ENCODE measurements around the gene IMMT.

Gene IMMT

DNA sequence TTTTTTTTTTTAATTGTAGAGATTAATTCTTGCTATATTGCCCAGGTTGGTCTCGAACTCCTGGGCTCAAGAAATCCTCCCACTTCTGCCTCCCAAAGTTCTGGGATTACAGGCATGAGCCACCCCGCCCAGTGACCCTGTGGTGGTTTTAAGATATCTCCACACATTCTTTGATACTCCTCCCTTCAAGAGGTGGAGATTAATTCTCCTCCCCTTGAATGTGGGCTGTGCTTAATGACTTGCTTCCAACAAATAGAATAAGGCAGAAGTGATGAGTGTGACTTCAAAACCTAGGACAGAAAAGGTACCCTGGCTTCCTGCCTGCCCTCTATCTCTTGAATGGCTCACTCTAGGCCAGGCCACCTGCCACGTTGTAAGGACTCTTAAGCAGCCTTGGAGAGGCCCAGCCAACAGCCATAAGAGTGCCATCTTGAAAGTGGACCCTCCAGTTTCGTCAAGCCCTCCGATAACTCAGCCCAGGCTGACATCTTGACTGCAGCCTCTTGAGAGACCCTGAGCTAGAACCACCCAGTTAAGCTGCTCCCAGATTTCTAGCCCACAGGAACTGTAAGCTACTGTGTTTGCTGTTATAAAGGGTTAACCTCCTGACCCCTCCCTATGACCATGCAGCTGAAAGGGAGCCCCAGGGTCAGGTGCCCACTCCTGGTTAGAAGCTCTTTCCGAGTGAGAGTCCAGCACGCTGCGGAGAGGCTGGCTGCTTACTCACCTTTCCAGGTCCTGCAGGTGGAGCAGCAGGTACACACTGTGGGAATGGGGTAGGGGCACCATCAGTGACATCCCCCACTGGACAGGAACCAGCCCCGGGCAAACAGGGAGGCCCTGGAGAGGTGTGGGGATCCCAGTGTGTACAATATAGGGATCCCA is 31.6 kb upstream of the IMMT start:
- H3K27ac ChIP-seq = no peak overlapping the region

DNA sequence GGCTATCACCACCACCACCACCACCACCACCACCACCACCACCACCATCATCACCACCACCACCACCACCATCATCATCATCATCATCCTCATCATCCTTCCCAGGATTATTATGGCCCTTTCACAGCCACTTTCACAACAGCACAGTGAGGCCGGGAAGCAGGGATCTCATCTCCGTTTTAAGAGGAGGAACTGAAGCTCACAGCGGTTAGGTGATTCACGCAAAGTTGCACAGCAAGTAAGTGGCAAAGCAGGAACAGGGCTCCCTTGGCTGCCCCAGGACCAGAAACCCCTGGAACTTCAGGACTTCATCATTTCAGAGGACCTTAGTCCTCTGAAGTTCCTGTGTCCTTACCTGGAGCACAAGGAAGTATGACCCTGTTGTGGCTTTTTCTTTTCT is 30.8 kb upstream of the IMMT start:
- H3K27ac ChIP-seq = no peak overlapping the region
- no peak for DNase-seq (ENCODE audit: low read depth, low spot score)

More for the DNA sequence above, 31.6 kb upstream of the IMMT start:
- no peak for DNase-seq (ENCODE audit: low read depth, low spot score)

DNA sequence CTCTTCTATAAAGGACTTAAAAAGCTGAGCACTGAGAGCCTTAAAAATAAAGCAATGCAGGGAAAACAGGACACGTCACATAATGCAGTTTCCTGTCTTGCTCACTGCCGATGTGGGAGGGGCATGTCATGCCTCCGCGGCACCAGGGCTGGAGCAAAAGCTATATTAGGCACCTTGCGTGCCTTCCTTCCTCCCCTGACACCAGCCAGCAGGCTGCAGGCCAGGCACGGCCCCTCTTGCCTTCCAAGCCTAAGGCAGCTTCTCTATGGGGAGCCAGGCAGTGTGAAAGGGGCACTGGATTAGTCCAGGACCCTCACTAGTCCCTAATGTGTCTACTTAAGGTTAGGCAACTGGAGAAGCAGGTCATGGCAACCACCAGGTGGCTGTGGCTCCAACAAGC is 30.3 kb upstream of the IMMT start:
- no peak overlapping the region for H3K27ac ChIP-seq
- no peak for DNase-seq (ENCODE audit: low read depth, low spot score)

DNA sequence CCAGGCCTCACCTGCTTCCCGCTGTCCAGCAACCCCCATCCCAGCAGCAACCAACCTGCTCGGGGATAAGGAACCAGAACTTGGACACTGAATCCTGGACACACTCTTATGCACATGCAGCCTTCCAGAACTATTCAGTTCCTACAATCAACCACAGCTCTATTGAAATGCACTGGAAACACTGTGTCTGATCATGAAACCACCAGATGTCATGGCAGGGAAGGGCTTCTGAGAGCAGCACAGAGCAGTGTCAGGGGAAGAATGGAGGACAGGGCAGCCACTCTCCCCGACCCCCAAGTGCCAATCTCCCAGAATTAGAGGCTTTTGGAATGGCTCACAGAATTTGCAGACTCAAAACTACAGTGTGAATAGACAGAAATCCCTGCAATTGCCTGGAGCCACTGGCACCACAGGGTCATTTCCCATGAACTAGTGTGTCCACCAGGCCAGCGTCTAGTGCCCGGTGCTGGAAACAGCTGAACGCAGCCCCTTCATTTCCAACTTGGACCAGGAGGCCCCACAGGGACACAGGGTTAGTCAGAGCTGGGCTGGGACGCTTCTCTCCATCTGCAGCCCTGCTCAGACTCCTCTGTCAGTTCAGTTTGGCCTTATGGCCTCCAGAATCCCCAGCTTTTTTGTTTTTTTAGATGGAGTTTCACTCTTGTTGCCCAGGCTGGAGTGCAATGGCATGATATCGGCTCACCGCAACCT is 29.5 kb upstream of the IMMT start:
- no peak overlapping the region for H3K27ac ChIP-seq
- no peak for DNase-seq (ENCODE audit: low read depth, low spot score)

DNA sequence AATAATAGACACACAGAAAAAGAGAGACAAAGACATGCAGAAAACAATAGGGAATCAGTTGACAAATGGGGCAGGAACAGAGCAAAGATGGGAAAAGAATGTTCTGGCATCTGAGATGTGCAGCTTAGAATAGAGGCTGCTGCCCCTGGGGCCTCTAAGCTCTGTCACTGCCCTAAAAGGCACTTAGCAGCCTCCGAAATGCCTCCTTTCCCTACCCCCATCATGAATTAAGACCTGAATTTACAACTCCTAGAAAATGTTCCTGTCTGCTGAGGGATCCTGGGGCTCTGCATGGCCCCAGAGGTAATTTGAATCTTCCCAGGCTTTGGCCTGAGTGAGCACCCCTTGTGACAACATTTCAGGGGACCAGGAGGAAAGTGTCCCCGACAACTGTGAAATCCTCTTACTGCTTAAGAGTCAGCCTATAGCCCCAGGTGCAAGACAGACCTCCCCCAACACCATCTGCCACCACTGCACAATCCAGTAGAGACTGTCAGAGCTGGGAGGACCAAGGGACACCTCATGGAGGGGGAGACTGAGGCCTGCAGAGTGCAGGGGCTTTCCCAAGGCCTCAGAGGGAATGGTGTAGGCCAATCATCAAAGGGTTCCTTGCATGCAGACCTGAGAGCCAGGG is 28.8 kb upstream of the IMMT start:
- DNase-seq (ENCODE audit: low read depth, low spot score) = no peak
- no peak overlapping the region for H3K27ac ChIP-seq

DNA sequence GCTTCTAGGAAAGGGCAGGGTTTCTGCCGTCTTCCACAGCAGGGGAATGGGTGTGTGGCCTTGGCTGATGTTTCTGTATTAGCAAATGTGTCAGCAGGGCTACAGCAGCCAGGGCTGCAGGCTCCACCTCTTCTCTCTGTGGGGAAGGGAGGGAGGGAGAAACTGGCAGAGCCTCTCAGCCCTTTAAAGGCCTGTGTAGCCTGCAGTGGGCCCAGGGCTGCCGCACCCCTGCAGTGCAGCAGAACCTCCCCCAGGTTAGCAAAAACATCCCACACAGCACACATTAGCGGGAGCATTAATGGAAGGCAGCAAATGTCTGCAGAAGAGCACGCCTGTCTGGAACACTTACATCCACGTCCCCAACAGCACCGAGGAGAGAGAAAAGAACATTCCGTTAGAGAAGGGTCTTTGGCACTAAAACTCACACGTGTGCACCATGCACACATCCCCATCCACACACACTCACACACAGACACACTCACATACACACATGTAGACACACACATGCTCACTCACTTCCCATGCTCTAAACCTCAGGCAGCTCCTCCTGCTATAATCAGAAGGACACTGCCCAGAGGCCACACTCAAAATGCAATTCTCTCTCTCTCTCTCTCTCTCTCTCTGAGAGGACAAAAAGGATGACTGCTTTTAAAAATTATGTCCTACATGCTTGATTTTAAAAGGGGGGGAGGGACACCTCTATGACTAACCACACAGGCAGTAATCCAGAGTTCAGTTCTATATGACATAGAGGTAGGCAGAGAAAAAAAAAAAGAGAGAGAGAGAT is 28.1 kb upstream of the IMMT start:
- DNase-seq (ENCODE audit: low read depth, low spot score) = no peak

DNA sequence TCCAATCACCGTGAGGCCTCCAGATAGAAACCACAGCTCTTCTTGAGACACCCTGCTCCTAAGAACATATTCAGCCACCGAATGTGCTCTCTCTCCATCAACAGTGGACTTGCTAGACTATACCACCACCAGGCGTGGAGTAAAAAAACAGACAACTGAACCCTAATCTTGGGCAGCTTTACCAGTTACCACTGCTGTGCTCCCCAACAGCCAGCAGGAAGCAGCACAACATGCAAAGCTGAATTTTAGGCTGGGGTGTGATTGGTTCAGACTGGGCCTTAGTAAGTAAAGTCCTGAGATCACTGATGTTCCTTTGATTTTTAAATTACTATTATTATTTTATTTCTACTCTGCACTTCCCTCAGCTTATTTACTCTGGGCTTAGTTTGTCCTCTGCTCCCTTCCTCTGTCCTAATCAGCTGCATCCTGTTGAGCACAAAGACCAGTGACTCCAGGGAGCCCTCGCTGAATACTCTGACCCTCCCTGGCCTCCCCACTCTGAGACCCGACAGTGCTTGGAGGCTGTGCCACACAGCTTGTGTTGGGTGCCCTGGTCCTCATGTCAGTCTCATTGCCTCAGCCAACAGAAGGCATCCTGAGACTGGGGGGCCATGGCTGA is 25.9 kb upstream of the IMMT start:
- DNase-seq (ENCODE audit: low read depth, low spot score) = no peak
- H3K27ac ChIP-seq = no peak overlapping the region

More for the DNA sequence above, 28.1 kb upstream of the IMMT start:
- H3K27ac ChIP-seq = no peak overlapping the region

DNA sequence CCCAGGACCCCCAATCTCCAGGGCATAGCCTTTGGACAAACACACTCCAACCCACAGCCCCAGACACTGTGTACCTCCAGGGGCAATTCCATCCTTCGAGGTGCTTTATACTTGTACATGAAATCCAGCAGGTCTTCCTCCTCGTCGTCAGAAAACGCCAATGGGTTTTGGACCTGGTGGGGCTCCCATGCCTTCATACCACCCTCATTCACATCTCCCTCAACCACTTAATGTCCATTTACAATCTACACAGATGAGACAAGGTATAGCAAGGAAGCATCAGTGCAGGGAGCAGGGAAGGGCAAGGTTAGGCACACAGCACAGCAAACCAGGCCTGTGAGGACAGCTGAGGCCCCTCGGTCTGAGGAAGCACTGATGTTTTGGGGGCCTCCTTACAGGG is 24.6 kb upstream of the IMMT start:
- DNase-seq (ENCODE audit: low read depth, low spot score) = no peak
- no peak overlapping the region for H3K27ac ChIP-seq

DNA sequence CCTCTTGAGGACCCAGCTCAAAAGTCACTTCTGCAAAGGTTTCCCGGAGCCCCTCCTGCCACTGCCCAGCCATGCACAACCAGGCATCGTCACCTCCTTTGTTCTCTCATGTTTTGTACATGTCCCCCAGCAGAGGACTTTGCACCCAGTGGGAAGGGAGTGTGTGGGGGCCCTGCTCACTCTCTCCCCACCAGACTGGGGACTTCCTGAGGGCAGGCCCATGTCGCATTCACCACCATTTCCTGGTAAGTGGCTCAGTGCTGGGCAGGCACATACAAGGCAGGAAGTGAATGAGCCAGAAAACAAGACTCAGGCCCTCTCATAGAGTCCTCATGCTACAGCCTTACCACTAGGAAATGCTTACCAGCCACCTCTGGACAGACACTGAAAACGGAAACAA is 22.9 kb upstream of the IMMT start:
- no peak for DNase-seq (ENCODE audit: low read depth, low spot score)

DNA sequence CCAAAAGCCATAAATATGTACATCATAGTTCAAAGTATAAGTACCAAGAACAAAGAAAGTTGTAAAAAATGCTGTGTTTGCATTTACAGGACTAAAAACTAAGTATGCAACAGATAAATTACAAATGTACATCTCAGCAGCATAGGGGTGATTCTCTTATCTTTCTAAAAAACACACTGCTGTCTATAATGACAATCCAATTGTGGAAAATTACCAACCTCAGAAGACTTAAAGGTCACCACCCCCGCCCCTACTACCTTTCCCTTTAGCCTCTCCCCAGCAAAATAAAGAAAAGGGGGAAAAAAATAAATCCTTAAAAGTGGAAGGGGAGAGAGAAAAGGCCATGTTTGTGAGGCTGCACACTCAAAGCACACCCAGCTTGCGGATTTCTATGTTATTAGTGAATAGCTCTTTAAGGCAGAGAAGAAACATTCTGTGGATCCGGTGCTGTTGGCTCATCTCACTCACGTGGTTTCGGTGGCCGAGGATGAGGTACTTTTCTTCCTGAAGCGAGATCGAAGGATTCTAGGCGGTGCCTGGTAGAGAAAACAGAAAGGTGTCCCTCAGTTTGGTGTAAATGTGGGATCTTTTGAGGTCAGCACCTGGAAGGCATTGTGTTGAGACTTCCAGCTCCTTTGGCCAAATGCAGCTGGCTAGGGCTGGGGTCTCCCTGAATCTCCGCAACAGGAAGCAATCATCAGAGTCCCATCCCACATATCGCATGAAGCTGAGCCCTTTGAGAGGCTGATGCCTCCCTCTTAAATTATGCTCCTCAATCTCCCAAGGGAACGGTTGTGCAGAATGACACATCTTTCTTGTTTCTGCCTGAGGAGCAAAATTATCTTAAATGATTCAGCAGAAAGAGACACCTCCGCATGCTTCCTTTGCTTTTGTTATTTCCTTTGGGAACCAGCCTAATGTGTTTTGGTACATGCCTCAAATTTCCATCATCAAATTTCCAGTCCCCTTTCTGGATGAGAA is 21.6 kb upstream of the IMMT start:
- no peak overlapping the region for H3K27ac ChIP-seq
- no peak for DNase-seq (ENCODE audit: low read depth, low spot score)

More for the DNA sequence above, 22.9 kb upstream of the IMMT start:
- H3K27ac ChIP-seq = no peak overlapping the region

DNA sequence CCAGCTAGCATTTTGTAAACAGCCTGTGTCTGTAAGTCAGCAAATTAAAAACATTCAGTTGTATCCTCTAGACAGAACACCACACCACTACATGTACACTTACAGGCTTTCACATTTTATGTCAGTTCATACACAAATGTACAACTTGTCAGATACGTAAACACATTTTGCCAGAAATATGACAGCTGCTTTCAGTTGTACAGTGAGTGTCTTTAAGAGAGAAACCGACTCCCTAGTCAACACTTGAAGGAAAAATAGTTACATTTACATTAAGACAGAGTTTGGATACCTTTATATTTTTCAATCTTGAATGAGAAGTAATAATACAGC is 19.2 kb upstream of the IMMT start:
- DNase-seq (ENCODE audit: low read depth, low spot score) = no peak
- no peak overlapping the region for H3K27ac ChIP-seq

DNA sequence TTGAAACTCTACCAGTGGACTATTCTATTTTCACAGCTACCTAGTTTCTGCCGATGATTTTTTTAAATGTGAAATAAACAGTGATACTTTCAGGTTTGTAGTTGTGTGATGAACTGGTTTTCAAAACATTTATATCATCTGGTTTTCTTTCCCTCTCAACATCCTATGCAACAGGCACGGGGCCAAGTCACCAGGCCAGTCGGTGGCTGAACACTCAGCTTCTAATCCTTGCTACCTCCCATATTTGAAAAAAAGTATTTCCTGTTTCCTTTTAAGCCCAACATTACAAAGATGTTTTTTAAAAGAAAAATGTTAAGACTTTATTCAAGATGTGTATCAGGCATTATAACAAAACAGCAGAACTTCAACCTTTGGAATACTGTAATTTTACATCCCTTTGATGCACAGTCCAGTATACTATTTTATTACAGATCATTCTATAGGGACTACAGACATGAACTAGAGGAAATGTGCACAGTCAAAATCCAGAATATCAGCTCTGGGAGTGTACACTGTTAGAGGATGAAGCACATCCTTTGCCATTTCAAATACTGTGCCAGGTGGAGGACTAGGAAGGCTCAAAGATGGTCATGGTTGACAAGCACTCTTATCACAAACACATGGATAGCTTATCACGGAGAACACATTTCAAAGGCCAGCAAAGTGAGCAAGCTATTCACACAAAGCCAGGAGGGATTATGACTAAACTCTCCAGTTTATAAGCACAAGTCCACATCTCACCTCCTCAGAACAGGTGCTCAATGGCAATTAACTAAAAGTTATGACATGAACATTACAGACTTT is 18.6 kb upstream of the IMMT start:
- no peak for DNase-seq (ENCODE audit: low read depth, low spot score)
- H3K27ac ChIP-seq = no peak overlapping the region

DNA sequence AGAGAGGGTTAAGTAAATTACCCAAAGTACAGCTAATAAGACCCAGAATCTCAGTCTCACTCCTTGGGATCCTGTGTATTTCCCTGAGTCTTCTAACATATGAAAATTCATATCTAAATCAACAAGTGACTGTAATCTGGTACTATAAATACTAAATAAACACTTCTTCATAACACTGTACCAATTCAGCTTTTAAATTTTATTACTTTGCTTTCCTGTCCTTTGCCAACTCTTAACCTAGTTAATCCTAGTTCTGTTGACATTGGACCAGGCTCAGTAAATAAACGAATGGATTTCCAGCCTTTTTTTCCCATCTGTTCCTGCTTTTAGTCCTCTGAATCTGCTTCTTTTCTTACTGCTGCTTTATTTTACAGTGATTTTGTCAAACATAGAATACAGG is 17.8 kb upstream of the IMMT start:
- H3K27ac ChIP-seq = no peak overlapping the region
- no peak for DNase-seq (ENCODE audit: low read depth, low spot score)

DNA sequence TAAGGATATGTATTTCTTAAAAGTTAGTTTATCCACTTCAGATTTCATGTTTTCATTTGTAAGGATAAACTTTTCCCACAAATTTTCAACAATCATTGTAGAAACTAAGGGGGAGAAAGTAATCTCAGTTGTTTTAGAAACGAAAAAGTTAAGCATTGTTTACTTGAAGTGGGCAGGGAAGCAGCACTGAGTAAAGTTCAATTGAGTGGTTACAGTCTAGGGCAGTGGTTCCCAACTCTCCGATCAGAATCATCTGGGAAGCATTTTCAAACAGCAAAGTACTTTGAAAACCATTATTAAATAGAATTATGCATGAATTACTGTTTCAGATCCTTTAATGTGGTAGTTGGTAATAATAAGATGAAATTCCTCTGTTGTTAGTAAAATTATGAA is 16.5 kb upstream of the IMMT start:
- DNase-seq (ENCODE audit: low read depth, low spot score) = no peak
- no peak overlapping the region for H3K27ac ChIP-seq

DNA sequence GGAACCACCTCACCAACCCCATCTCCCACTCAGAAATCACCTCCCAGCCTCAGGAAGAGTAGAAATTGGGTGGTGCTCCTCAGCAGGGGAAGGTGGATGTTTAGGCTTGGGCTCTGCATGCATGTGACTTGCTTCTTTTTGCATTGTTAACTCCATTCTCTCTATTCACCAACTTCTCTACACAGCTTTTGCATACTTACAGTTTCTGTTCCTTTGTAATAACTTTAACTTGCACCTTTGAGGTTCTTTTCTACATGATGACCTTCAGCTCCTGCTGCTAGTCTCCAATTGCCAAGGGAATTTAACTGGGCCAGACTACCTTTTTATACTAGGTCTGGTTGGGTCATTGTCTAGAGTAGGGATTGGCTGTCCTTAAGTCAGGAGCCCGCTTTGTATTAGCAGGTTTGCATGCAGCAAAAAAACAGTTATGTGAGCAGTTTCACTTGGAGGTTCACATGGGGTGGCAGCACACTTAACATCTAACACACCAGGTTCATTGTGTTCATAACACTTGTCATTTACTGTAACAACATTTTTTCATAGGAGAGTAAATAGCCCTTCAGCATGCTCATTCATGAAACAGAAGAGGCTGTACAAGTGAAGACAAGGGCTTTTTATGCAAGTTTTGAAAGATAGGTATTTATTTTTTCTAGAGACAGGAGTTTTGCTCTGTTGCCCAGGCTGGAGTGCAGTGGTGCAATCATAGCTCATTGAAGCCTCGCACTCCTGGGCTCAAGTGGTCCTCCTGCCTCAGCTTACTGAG is 16.0 kb upstream of the IMMT start:
- no peak for DNase-seq (ENCODE audit: low read depth, low spot score)
- no peak overlapping the region for H3K27ac ChIP-seq

DNA sequence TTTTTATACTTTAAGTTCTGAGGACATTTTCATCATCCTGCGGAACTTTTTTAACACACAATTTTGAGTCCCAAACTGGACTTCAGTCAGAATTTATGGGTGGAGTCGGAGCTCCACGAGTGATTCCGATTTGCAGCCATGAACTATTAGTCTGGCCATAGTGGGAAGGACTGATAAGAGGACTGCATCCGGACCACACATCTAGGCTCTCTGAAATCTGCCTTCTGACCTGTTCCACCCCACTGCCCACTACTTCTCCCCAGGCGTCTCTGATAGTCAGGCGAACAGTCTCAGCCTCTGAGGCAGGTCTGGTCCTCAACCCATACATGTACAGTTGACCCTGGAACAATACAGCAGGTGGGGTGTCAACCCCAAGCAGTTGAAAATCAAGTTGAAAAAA is 9.2 kb upstream of the IMMT start:
- H3K27ac ChIP-seq = no peak overlapping the region
- no peak for DNase-seq (ENCODE audit: low read depth, low spot score)

DNA sequence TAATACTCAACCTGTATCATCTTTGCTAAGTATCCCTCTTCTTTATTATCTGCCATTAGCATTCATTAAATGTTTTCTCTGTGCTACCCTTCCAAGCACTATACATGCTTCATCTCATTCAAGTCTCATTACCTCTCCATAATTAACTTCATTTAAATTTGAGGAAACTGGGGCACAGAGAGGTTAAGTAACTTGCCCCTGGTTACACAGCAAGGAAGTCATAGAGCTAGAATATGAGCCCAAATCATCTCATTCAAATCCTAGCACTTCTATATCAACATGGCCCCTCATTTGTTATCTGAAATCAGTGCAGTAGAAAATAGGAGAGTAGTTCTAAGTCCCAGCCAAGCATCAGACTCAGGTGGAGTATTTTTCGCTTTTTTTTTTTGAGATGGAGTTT is 8.4 kb upstream of the IMMT start:
- DNase-seq (ENCODE audit: low read depth, low spot score) = no peak
- no peak overlapping the region for H3K27ac ChIP-seq

DNA sequence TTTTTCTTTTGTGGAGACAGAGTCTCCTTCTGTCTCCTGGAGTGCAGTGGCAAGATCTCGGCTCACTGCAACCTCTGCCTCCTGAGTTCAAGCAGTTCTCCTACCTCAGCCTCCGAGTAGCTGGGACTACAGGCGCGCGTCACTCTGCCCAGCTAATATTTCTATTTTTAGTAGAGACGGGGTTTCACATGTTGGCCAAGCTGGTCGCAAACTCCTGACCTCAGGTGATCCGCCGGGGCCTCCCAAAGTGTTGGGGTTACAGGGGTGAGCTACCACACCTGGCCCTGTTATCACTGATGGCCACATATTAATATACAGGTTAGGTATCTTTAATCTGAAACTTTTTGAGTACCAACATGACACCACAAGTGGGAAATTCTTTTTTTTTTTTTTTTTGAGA is 7.4 kb upstream of the IMMT start:
- H3K27ac ChIP-seq = no peak overlapping the region
- no peak for DNase-seq (ENCODE audit: low read depth, low spot score)

All from epithelial cell of prostate (primary cell).